GM21619 (cell line): ENCODE measurements around the gene SLC66A2.

Experiments used
- ATAC-seq: cut with Tn5 transposase; IDR thresholded peaks from one replicate; pipeline ENCODE4 v1.9.1; 2021; ENCODE audit not compliant: unreplicated experiment

SLC66A2 gene

DNA sequence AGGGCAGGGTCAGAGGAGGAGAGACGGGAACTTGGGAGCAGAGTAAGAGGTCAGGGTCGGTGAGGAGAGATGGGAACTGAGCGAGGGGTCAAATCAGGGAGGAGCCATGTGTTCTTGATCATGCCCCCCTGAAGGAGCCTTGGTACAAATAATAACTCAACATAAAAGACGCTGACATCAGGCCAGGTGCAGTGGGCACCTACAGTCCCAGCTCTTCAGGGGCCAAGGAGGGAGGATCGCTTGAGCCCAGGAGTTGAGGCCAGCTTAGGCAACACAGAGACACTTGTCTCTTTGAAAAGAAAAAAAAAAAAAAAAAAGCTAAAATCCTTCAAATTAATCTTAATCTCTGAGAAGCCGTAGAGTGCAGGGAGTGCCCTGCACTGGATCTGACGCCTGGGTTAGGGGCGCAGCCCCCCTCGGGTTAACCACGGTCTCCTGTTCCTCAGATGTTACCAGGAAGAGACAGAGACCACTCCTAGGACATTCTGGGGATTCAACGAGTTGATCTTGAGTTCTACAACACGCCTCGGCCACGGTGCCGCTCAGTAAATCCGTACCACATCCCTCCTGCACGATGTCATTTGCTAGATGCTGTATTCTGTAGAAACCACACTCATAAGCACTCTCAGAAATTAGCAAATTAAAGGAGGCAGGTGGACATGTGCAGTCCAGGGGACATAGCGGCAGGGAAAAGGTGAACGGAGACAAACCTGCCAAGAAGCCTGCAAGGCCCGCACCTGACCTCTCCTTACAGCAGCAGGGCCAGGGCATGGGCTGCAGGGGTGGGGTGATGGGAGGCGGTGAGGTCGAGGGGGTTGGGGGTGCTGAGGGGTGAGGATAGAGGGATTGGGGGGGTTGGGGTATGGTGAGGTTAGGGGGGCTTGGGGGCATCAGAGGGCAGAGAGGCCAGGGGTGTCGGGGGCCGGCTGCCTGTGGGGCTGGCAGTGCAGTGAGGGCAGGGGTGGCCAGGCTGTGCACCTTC lies 29.2 kb downstream of the SLC66A2 start:
- no peak for ATAC-seq

DNA sequence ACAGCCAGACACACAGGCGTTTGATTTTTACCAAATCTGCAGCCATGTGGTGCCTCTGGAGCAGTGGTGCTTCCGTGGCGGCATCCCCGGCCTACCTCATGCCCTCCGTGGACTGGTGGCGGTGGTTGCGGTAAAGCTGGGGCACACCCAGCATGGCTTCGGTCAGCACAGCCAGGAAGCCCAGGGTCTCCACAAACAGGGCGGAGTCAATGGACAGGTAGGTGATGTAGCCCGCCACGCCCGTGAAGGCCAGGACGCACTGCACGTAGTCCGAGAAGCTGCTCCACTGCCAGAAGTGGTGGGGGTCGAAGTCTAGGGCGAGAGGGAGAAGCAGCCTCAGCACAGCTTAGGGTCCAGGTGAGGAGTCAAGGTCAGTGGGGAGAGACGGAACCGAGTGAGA lies 32.4 kb downstream of the SLC66A2 start:
- ATAC-seq, result no peak

DNA sequence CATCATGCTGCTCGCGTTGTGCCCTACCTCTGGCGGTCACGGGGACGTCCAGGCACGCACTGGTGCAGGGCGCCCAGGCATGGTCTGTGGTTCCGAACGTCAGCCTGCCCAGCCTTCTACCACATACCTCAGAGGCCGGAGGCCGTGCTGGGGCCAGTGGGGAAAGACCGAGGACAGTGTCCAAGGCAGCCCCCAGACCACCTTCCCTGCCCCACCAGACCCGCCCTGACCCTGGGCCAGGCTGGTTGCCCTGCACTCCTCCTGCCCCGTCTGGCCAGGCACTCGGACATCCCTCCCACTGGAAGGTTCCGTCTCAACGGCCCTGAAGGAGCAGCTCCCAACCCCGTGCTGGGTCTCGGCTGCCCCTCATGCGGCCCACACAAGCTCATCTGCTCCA lies 32.8 kb downstream of the SLC66A2 start:
- ATAC-seq, result no peak

DNA sequence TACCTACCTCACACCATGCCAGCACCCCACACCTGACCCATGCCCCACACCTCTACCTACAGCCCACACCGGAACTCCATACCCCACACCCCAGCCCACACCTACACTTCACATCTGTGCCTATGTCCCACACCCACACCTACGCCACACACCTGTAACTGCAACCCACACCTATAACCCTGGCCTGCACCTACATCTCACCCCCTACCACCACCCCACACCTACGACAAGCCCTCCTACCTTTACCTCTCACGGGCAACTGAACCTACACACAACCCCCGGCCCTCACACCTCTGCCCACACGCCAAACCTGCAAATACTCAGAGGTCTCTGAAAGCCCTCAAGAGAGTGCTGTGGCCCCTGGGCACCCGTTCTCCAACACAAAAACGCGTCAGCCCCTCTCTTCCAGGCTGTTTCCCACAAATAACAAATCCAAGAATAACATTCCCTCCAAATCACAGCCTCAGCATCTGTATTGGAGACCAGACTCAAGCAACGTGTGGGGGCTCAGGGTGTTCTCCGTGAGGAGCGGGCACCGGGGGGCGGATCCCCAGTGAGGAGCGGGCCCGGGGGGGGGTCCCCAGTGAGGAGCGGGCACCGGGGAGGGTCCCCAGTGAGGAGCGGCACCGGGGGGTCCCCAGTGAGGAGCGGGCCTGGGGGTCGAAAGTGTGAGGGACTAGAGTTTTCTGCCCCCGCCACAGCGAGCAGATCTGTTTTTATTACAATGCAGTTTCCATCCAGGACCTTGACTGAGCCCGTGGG lies 33.4 kb downstream of the SLC66A2 start:
- ATAC-seq, result no peak

DNA sequence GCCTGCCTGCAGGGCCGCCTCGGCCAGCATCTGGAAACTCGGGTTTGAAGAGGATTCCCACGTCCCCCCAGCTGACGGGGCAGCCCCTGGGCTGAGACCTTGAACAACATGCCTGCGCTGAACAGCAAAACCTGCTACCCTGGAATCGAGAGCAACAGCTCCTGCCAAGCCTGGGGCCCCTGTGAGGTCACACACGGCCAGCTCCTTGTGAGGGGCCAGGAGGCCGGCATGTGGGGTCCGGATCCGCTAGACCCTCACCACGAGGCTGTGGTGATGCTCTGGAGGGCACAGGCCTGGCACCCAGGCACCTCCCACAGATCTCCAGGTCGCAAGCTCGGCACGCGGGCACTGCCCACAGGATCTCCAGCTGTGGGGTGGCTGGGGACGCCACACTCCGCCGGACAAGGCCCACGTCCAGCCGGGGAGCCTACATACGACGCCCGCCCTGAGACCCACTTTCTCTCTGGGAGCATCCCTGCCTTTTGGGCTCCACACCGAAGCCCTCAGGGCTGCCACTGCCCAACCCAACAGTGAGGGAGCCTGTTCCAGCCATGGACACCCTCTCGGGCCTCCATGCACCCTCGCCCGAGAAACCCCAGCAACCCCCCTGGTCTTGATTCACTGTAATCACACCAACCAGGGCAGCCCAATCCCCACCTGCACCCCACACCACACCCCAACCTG lies 34.1 kb downstream of the SLC66A2 start:
- ATAC-seq, result no peak

DNA sequence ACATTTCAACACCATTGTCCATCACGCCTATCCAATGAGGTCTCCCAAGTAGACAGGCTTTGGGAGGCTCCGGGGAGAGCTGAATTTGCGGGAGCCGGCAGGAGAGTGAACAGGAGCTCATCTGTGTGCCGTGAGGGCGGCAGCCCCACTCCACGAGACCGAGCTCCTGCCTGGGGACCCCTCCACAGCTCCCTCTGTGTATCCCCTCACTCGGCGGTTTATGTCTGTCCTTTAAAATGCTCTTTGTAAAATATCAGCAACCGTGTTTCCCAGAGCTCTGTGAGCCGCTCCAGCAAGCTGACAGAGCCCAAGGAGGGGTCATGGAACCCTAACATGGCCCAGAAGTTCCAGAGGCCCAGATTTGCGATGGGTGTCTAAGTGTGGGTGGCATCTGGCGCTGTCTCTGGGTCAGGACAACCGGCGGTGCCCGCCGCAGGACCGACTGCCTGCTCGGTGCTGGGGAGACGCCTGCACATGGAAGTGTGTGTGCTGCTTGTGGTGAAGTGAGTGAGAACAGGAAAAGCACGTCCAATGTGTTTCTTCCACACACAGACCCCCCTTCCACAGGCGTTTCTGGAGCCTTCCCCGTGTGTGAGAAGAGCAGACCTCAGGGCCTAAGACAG lies 34.8 kb downstream of the SLC66A2 start:
- no peak for ATAC-seq

DNA sequence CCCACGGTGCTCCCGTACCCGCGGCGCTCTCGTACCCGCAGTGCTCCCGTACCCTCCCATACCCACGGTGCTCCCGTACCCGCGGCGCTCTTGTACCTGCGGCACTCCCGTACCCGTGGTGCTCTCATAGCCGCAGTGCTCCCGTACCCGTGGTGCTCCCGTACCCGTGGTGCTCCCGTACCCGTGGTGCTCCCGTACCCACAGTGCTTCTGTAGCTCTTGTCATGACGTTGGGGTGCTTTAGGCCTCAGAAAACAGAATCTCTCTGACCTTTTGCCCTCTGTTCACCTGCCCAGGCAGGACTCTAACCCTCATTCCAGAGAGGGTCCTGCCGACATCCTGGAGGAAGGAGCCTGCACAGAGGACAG lies 35.3 kb downstream of the SLC66A2 start:
- ATAC-seq, result no peak

DNA sequence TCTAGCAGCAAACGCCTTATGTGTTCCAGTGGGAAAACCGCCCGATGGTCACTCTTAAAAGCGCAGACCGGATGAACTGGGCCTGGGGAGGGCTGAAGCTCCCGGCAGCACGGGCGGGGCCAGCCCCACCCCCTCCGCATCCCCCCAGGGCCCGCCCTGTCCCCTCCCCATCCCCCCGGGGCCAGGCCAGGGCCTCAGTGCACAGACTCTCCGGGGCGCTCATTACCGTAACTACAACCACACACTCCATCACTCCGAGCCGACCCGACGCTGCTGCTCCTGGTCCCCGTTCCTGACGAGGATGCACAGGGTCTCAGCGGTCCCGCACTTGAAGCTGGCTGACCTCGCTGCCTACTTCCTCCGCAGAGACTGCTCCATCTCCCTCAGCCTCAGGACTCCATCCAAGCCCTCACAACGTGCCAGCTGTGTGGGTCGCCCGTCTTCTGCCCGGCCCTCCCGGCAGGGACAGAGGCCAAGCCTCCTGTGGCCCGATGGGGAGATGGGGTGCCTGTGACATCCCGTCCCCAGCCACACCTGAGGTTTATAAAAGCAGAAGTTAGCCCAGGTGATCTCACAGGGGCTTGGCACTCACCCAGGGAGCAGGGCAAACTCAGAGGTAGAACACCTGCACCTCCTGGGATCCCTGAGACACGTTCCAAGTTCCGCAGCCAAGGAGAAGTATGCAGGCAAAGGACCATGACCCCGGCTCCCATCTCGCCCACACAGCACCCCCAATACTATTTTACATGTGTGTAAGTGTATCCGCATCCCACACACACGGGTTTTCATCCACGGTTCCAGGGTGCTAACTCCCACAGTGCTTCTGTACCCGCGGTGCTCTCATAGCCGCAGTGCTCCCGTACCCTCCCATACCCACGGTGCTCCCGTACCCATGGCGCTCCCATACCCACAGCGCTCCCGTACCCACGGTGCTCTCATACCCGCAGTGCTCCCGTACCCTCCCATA lies 36.0 kb downstream of the SLC66A2 start:
- no peak for ATAC-seq

DNA sequence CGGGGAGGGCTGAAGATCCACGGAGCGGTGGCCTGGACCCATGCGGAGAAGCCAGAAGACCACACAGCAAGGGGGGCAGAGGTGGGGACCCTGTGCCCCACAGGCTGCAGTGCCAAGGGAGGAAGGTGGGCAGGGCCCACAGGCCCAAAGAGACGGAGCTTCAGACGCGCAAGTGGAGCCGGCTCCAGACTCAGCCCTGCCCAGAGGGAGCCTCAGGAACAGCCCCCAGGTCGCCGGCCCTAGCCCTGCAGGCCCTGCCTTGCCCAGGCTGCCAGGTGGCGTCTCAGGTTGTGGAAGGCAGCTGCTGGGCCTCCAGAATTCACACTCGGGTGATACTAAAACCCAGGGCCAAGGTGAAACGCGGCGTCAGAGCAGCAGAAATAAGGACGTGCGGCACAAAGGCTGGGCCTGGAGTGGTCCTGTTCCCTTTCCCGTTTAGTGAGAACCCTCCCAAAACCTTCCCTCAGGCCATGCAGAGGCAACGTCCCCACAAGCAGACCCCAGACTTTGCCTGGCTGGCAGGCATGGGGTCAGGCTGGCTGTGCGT lies 36.8 kb downstream of the SLC66A2 start:
- no peak for ATAC-seq

DNA sequence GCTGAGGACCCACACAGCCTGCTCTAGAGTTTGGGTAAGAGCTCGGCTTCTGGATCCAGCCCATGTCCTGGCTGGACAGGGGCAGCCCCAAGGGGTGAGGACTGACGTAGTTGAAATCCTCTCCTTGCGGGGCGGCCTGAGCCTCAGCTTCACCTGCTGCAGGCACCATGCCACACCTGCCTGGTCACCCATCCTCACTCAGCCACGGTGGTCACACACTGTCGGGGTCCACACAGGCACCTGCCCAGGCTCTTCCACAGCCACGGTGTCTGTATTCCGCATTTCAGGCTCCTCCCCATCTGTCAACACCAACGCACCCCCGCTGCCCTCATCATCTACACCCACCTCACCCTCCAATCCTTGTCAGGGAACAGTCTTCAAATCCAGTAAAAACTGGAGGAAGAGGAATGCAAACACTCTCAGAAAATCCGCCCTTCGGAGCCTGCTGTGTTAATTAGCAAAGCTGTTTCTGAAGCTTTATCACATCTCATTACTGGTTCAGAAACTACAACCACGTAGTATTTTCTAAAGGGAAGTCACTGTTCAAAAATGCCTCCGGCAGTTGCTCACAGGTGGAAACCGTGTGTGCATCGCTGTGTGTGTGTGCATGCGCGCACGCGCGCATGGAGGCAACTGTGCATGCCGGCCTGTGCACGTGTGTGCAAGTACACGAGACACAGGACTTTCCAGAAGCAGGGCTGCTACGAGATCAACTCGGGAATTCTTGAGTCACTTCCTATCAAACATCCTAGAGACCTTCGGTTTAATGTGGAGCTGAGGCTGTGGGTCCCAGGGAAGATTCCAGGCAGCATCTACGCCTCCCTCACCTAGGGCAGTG lies 38.2 kb downstream of the SLC66A2 start:
- no peak for ATAC-seq

DNA sequence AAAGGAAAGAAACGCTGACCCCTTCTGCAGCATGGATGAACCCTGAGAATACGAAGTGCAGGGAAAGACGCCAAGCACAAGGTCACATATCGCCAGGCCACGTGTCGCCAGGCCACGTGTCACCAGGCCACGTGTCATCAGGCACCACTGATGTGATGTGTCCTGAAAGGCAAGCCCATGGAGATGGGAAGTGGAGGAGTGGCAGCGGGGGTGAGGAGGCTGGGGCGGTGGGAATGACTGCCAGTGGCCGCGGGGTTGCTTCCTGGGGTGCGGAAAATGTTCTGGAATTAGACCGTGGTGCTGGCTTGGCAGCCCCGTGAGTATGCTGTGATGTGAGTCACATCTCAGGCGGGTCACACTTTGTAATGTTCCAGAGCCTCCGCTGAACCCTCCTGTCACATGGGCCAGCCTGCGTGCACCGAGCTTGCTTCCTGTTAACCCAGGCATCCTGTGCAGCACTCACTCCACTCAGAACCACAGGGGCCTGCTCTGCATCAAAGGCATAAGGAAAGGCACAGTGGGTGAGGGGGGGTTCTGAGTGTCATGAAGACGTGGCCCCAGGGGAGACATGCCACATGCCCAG lies 39.0 kb downstream of the SLC66A2 start:
- ATAC-seq, result no peak

DNA sequence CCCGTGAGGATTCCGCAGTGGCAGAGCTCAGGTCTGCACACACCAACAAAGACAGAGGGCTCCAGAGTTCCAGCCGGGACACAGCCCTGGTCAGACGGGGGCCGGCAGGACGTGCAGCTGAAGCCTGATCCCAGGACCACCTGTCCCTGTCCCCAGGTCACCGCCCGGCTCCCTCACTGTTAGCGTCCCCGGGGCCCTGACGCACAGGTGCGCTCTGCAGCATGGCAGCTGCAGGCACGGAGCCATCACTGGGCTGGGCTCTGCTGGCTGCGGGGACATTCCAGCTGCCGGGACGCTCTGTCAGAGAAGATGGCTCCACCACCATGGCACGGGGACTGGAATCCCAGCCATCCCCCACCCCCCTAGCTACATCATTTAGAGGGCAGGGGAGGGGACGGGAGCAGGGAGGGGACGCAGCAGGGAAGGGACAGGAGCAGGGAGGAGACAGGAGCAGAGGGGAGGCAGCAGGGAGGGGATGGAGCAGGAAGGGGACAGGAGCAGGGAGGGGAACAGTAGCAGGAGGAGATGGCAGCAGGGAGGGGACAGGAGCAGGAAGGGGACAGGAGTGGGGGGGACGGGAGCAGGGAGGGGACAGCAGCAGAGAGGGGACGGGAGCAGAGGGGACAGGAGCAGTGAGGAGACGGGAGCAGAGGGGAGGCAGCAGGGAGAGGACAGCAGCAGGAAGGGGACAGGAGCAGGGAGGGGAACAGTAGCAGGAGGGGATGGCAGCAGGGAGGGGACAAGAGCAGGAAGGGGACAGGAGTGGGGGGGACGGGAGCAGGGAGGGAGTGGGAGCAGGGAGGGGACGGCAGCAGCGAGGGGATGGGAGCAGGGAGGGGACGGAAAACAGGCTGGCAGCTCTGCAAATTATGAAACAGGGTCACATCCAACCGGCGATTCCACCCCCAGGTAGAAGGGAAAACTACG lies 39.8 kb downstream of the SLC66A2 start:
- no peak for ATAC-seq

DNA sequence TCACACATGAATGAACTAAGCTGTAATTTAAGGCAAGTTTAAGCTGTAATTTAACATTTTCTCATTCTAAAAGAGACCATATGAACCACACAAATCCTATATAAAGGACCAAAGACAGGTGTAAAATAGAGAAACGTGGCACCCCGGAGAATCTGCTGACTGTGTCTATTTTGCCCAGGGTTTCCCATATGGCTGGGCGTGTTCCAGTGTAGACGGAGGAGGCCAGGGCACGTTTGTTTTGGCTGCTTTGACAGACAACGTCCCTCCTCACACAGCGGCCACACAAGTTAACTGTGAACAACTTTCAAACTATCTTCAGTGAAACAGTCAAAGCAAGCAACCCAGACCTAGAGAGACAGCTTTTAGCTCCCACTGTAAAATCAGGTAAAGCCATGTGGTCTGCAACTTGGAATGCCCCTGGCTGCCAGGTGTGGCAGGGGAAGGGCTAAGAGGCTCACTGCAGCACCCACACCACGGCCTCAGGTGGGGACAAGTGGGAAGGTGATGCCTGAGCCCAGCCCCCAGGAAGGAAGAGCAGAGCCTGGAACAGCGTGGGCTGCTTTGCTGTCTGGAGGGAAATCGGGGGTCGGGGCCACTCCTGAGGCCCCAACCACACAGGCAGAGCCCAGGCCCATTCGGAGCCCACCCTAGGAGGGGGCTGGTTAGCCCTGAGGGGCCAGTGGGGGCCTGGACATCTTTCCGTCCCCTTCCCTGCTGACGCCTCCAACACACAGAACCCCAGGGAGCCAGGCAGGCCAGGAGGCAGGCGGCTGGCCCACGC lies 40.7 kb downstream of the SLC66A2 start:
- ATAC-seq, result no peak

DNA sequence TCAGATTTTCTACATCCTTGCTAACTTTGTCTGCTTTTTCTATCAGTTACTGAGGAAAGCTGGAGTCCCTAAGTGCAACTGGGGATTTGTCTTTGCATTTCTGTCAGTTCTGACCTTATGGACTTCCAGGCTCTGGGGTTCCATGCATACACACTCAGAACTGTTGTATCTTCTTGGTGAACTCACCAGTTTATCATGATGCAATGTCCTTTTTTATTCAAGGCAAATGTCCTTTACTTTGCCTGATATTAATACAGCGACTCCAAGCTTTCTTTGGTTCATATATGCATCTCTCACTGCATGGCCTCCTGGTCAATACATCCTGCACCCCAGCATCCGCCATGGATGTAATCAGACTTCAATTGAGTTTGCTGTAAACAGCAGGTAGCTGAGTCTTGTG lies 44.7 kb downstream of the SLC66A2 start:
- no peak for ATAC-seq

DNA sequence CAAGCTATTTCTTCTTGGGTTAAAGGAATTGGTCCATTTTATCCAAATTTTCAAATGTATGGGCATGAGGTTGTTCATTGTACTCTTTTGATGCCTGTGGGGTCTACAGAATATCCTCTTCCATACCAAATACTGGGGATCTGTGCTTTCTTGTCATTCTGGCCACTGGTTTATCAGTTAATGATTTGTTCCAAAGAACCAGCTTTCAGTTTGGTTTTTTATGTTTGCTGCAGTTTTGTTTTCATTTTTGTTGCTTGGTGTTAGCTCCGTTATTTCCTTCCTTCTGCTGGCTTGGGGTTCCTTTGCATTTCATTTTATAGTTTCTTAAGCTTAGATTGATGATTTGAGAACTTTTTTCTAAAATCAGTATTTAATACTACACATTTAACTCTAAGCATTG lies 45.5 kb downstream of the SLC66A2 start:
- ATAC-seq, result no peak

DNA sequence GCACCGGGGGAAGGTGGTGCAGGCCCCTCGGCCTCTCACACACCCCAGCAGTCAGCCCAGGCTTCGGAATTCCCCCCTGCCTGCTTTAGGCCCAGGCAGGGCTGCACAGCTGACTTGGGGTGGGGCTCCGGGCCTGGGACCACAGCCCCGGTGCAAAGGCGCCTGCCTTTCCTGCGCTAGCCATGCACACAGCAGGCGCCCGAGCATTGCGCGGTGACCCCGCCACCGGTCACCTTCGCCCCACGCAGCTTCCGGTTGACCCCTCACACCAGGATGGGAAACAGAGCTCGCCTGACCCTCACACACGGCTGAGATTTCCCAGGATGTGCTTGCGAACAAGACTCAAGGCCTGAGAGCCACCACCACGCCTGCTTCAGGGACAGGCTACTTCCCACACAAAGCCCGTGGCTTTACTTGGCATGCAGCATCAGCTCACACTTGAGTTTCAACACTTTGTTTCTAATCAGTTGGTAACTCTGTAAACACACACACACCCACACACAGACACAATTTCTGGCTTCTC lies 46.0 kb downstream of the SLC66A2 start:
- no peak for ATAC-seq
